ENCODE results near the gene RIC8B.

DNA sequence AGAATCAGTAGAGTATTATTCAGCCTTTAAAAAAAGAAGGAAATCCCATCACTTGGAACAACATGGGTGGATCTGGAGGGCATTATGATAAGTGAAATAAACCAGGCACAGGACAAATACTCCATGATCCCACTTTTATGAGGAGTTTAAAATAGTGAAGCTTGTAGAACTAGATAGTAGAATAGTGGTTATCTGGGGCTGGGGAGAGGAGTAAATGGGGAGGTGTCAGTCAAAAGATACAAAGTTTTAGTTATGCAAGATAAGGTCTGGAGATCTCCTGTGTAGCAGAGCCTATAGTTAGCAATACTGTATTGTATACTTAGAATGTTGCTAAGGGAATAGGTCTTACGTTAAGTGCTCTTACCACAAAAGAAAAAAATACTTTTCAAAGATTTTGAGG lies 64.9 kb downstream of the RIC8B start:
- no peak for TF ChIP-seq POLR2A (IDR thresholded peaks at IDR 0.05; ENCODE audit: low read depth, low read length)
- TF ChIP-seq POLR2AphosphoS5 (IDR thresholded peaks at IDR 0.05; ENCODE audit: low read depth, low read length) = no peak
- TF ChIP-seq TAF1 (IDR thresholded peaks at IDR 0.05; ENCODE audit: low read depth, low read length) = no peak
- TF ChIP-seq POU2F2 (IDR thresholded peaks at IDR 0.05; ENCODE audit: low read depth, low read length) = no peak
